ENCODE data around the gene GLIS2.

GLIS2 gene

DNA sequence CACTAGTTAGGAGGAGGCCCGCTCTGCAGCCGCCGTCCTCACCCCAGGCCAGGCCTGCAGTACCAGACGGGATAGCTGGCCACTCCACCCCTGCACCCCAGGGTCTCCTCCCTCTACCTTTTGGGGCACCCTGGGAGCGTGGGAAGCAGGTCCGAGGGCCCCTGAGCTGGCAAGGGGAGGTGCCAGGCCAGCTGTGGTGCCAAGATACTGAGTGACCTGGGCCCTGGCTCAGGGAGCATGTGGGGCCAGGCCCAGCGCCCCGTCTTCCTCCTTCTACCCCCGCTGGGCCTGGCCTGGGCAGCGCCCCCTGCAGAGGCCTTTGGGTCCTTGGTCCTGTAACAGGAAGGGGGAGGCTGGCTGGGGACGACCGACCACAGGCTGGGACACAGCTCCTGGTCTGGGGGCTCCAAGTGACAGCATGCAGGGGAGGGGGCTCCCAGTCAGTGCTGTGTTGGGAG lies 22.3 kb downstream of the GLIS2 start:
- no peak overlapping the region for H3K4me2 ChIP-seq (ENCODE audit: low read length)
- no peaks in the 10 kb centered on the region for H3K9me3 ChIP-seq (ENCODE audit: control insufficient read depth, low read length)
- no peaks in the 10 kb centered on the region for H3K27me3 ChIP-seq (ENCODE audit: control insufficient read depth, insufficient read depth, low read length)
- H3K27ac ChIP-seq = no peak overlapping the region
- H3K4me3 ChIP-seq (ENCODE audit: low read depth, low read length) = no peak overlapping the region
- TF ChIP-seq, protein P1, sequence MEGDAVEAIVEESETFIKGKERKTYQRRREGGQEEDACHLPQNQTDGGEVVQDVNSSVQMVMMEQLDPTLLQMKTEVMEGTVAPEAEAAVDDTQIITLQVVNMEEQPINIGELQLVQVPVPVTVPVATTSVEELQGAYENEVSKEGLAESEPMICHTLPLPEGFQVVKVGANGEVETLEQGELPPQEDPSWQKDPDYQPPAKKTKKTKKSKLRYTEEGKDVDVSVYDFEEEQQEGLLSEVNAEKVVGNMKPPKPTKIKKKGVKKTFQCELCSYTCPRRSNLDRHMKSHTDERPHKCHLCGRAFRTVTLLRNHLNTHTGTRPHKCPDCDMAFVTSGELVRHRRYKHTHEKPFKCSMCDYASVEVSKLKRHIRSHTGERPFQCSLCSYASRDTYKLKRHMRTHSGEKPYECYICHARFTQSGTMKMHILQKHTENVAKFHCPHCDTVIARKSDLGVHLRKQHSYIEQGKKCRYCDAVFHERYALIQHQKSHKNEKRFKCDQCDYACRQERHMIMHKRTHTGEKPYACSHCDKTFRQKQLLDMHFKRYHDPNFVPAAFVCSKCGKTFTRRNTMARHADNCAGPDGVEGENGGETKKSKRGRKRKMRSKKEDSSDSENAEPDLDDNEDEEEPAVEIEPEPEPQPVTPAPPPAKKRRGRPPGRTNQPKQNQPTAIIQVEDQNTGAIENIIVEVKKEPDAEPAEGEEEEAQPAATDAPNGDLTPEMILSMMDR (IDR thresholded peaks at IDR 0.05) = no peak
- H3K9ac ChIP-seq = no peak overlapping the region
- no peaks in the 10 kb centered on the region for H3K36me3 ChIP-seq (ENCODE audit: control insufficient read depth, insufficient read depth, low read length)
- peaks cover 16% of the 10 kb centered on the region for H3K79me2 ChIP-seq
- H3K4me1 ChIP-seq = no peaks in the 10 kb centered on the region
- no peak overlapping the region for H2AFZ ChIP-seq

DNA sequence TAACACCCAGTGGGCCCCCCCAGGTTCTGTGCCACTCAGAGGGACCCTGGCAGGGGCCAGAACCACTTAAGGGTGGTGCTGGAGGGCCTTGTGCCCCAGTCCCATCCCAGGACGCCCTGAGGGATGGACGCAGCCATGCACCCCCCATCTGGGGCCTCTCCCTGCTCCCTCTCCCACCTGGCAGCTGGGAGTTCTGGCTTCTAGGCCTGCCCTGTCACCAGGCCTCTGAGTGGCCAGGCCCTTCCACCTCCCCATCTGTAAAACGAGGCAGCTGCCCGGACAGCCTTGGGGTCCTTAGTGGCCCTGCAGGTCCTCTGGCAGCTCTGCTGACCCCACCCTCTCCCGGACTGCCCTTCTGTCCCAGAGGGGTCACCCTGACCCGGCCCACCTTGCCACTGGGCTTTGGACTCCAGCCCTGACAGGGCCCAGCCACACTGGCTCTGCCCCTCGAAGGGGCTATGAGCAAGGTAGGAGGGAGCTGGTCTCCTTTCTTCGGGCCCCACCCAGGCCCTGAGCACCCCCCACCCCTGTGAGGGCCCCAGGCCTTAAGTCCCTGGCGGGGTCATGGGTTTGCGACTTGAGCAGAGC lies 22.9 kb downstream of the GLIS2 start:
- TF ChIP-seq, protein P1 (IDR thresholded peaks at IDR 0.05) = no peak

DNA sequence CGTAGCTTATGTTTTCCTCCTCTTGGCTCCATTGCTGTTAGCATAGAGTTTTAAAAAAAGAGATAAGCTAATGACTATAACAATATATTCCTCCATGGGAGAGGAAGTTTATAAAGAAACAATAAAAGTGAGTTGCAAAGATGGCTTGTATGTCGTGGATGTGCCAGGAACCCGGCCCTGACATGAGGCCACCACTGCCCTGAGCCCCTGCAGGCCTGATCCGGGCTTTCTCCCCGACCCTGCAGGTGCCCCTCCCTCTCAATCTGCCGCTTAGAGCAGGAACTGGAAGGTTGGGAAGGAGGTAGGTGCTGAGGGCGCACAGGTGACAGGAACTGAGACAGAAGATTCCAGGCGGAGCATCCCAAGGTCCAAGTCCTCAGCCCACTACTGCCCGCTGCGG lies 23.6 kb downstream of the GLIS2 start:
- H3K4me1 ChIP-seq = no peaks in the 10 kb centered on the region
- no peak overlapping the region for H3K9ac ChIP-seq
- no peak overlapping the region for H3K4me3 ChIP-seq (ENCODE audit: low read depth, low read length)
- no peak overlapping the region for H2AFZ ChIP-seq
- no peak overlapping the region for H3K27ac ChIP-seq
- TF ChIP-seq, protein P1 (IDR thresholded peaks at IDR 0.05) = no peak
- no peaks in the 10 kb centered on the region for H3K36me3 ChIP-seq (ENCODE audit: control insufficient read depth, insufficient read depth, low read length)
- H3K4me2 ChIP-seq (ENCODE audit: low read length) = no peak overlapping the region
- no peaks in the 10 kb centered on the region for H3K9me3 ChIP-seq (ENCODE audit: control insufficient read depth, low read length)
- peaks cover 24% of the 10 kb centered on the region for H3K79me2 ChIP-seq
- no peaks in the 10 kb centered on the region for H3K27me3 ChIP-seq (ENCODE audit: control insufficient read depth, insufficient read depth, low read length)

More for the DNA sequence above, 22.9 kb downstream of the GLIS2 start:
- H3K79me2 ChIP-seq = peaks cover 22% of the 10 kb centered on the region
- no peak overlapping the region for H2AFZ ChIP-seq
- no peak overlapping the region for H3K9ac ChIP-seq
- H3K36me3 ChIP-seq (ENCODE audit: control insufficient read depth, insufficient read depth, low read length) = no peaks in the 10 kb centered on the region
- no peaks in the 10 kb centered on the region for H3K4me1 ChIP-seq
- H3K4me3 ChIP-seq (ENCODE audit: low read depth, low read length) = no peak overlapping the region
- H3K27ac ChIP-seq = no peak overlapping the region
- H3K4me2 ChIP-seq (ENCODE audit: low read length) = no peak overlapping the region
- no peaks in the 10 kb centered on the region for H3K9me3 ChIP-seq (ENCODE audit: control insufficient read depth, low read length)
- H3K27me3 ChIP-seq (ENCODE audit: control insufficient read depth, insufficient read depth, low read length) = no peaks in the 10 kb centered on the region

DNA sequence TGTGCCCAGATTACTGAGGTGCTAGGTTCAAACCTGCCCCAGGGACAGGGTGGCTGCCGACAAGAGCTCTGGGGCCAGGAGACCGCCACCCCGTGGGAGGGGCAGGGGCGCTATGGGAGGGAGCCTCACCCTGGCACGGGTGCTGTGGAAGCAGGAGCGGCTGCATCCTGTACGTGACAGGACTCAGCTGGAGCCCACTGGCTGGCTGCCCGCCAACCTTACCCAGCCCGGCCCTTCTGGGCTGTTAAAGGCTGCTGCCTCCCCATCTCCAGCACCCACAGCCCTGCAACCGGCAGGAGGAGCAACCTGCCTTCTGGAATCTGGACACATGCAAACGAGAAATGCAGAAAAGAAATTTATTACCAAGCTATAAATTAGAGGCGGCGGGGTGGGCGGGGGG lies 24.0 kb downstream of the GLIS2 start:
- no peak overlapping the region for H3K4me2 ChIP-seq (ENCODE audit: low read length)
- H3K27me3 ChIP-seq (ENCODE audit: control insufficient read depth, insufficient read depth, low read length) = no peaks in the 10 kb centered on the region
- no peak overlapping the region for H2AFZ ChIP-seq
- H3K4me1 ChIP-seq = no peaks in the 10 kb centered on the region
- TF ChIP-seq, protein P1 (IDR thresholded peaks at IDR 0.05) = no peak
- H3K9ac ChIP-seq = no peak overlapping the region
- H3K27ac ChIP-seq = no peak overlapping the region
- no peak overlapping the region for H3K4me3 ChIP-seq (ENCODE audit: low read depth, low read length)
- peaks cover 24% of the 10 kb centered on the region for H3K79me2 ChIP-seq
- H3K36me3 ChIP-seq (ENCODE audit: control insufficient read depth, insufficient read depth, low read length) = no peaks in the 10 kb centered on the region
- H3K9me3 ChIP-seq (ENCODE audit: control insufficient read depth, low read length) = no peaks in the 10 kb centered on the region

- Histone ChIP-seq H3K4me3 (ENCODE audit: low read depth, low read length) (no peak overlapping the region), H3K36me3 (ENCODE audit: control insufficient read depth, insufficient read depth, low read length) (no peaks in the 10 kb centered on the region), H3K4me1 (no peaks in the 10 kb centered on the region), H3K27me3 (ENCODE audit: control insufficient read depth, insufficient read depth, low read length) (no peaks in the 10 kb centered on the region), H3K79me2 (peaks cover 24% of the 10 kb centered on the region), H3K9me3 (ENCODE audit: control insufficient read depth, low read length) (no peaks in the 10 kb centered on the region), H3K4me2 (ENCODE audit: low read length) (no peak overlapping the region), H3K9ac (no peak overlapping the region), H3K27ac (no peak overlapping the region), H2AFZ (no peak overlapping the region)
- TF ChIP-seq, protein P1 (IDR thresholded peaks at IDR 0.05) = no peak
Observed at GRCh38 chr16:4340443-4340842, 24.6 kb downstream of the GLIS2 start.
